LoVo (cell line): Measurements from ENCODE around the gene KIF7.
A peak's percentile ranks its signal among the peaks of the same experiment; 100 is the strongest.

Experiments used
- DNase-seq: peaks from one replicate; pipeline ENCODE4 v3.0.0-alpha.2; 2016; ENCODE audit warnings: low spot score

The KIF7 gene

GRCh38 chr15:89648106-89649012, 6.9 kb downstream of the KIF7 start:
- no peak for DNase-seq

GRCh38 chr15:89647191-89647851, 7.9 kb downstream of the KIF7 start:
- DNase-seq = peak; percentile 69

- DNase-seq = no peak
Observed at GRCh38 chr15:89646416-89647141, 8.7 kb downstream of the KIF7 start.

- no peak for DNase-seq
Observed at GRCh38 chr15:89645680-89646079, 9.6 kb downstream of the KIF7 start.

- DNase-seq = no peak
Observed at GRCh38 chr15:89642106-89642505, 13.2 kb downstream of the KIF7 start.

GRCh38 chr15:89641053-89641452, 14.2 kb downstream of the KIF7 start:
- DNase-seq = no peak

- no peak for DNase-seq
Observed at GRCh38 chr15:89640245-89640644, 15.0 kb downstream of the KIF7 start.

GRCh38 chr15:89633585-89633984, 21.7 kb downstream of the KIF7 start:
- DNase-seq = no peak

- no peak for DNase-seq
Observed at GRCh38 chr15:89632563-89633430, 22.5 kb downstream of the KIF7 start.

- DNase-seq = no peak
Observed at GRCh38 chr15:89631902-89632264, 23.4 kb downstream of the KIF7 start.

GRCh38 chr15:89630974-89631901, 24.0 kb downstream of the KIF7 start:
- no peak for DNase-seq

- no peak for DNase-seq
Observed at GRCh38 chr15:89630260-89630659, 25.0 kb downstream of the KIF7 start.

- no peak for DNase-seq
Observed at GRCh38 chr15:89629829-89630228, 25.4 kb downstream of the KIF7 start.

GRCh38 chr15:89628806-89629715, 26.2 kb downstream of the KIF7 start:
- no peak for DNase-seq

GRCh38 chr15:89628301-89628700, 27.0 kb downstream of the KIF7 start:
- no peak for DNase-seq

- DNase-seq = no peak
Observed at GRCh38 chr15:89627256-89627970, 27.9 kb downstream of the KIF7 start.

GRCh38 chr15:89625716-89626115, 29.6 kb downstream of the KIF7 start:
- DNase-seq = no peak

- DNase-seq = no peak
Observed at GRCh38 chr15:89623165-89623564, 32.1 kb downstream of the KIF7 start.

GRCh38 chr15:89621547-89621946, 33.7 kb downstream of the KIF7 start:
- DNase-seq = no peak
